ENCODE measurements around the gene OR10K2. TPM values are rescaled to one million over a fixed set of nuclear protein-coding genes. Genes with fewer than 3 reads are reported as not detected.

OR10K2 gene
- total and polyA plus RNA-seq, 2 of the 4 experiments (the other 2 are of a cell fraction) = not detected

GRCh38 chr1:158390331-158390730, 35.7 kb downstream of the OR10K2 start:
- DNase-seq (no peak), ATAC-seq (ENCODE audit: low read depth) (no peak)
- H3K4ac ChIP-seq (ENCODE audit: low read depth, low read length) = no peak overlapping the region
- no peak overlapping the region for H3K27ac ChIP-seq (ENCODE audit: insufficient read depth, low read length)
- H3K9me3 ChIP-seq (ENCODE audit: control insufficient read depth, insufficient read depth, low read length) = no peaks in the 10 kb centered on the region
- H3K4me1 ChIP-seq (ENCODE audit: control insufficient read depth, insufficient read depth, low read length) = no peaks in the 10 kb centered on the region
- H4K91ac ChIP-seq (ENCODE audit: insufficient read depth, low read depth, low read length) = no peak overlapping the region
- H2BK15ac ChIP-seq (ENCODE audit: low read depth, low read length) = no peak overlapping the region
- no peak overlapping the region for H2AK5ac ChIP-seq (ENCODE audit: low read depth, low read length)
- in situ Hi-C loops (cut with MboI; ENCODE audit: low sequenced_read_pairs) = no loop called here
- H3K9ac ChIP-seq (ENCODE audit: low read depth, low read length) = no peak overlapping the region
- no peaks in the 10 kb centered on the region for H3K9me1 ChIP-seq (ENCODE audit: insufficient read depth, low read length)
- H4K5ac ChIP-seq (ENCODE audit: low read depth, low read length) = no peak overlapping the region
- H3K56ac ChIP-seq (ENCODE audit: extremely low read depth, insufficient read depth, low read length) = no peak overlapping the region
- H3K36me3 ChIP-seq (ENCODE audit: control insufficient read depth, insufficient read depth, low read length) = no peaks in the 10 kb centered on the region
- H3K79me1 ChIP-seq (ENCODE audit: low read depth in 1 of 2, low read length in 2 of 2) = no peaks in the 10 kb centered on the region
- H3K14ac ChIP-seq (replicated peaks; ENCODE audit: low read depth, low read length) = no peak overlapping the region
- H3K18ac ChIP-seq (ENCODE audit: low read depth, low read length) = no peak overlapping the region
- WGBS, 2 experiments (ENCODE audit: extremely low coverage in 2 of 2, insufficient read length in 1 of 2) = no CpG with 5 or more reads among the region's 1 CpG
- CTCF ChIA-PET = no interaction called here
- H3K4me2 ChIP-seq (ENCODE audit: low read depth, low read length) = no peak overlapping the region
- no peak overlapping the region for H2BK20ac ChIP-seq (ENCODE audit: low read depth, low read length)
- dilution Hi-C loops (cut with HindIII; ENCODE audit: low sequenced_read_pairs, unreplicated experiment) = no loop called here
- no peak overlapping the region for H2AFZ ChIP-seq (replicated peaks; ENCODE audit: low read length, poor library complexity)
- H4K20me1 ChIP-seq (ENCODE audit: insufficient read depth, low read length) = no peaks in the 10 kb centered on the region
- POLR2A ChIA-PET (ENCODE audit: unreplicated experiment) = no interaction called here
- no peaks in the 10 kb centered on the region for H3K27me3 ChIP-seq (ENCODE audit: control insufficient read depth, insufficient read depth, low read length)
- no peak overlapping the region for H4K8ac ChIP-seq (ENCODE audit: low read depth in 2 of 2, low read length in 2 of 2)
- H2BK5ac ChIP-seq (ENCODE audit: low read depth, low read length, poor library complexity, severe bottlenecking) = no peak overlapping the region
- no peak overlapping the region for H3K23ac ChIP-seq (ENCODE audit: low read depth, low read length)
- intact Hi-C loops (cut with micrococcal nuclease) = no loop called here
- BruUV-seq (replicated peaks) = no TSS peak
- no peak overlapping the region for H2AK9ac ChIP-seq (replicated peaks; ENCODE audit: low read depth, low read length, poor library complexity)
- no peak for TF ChIP-seq SMC3 (IDR thresholded peaks at IDR 0.05; ENCODE audit: low read depth, low read length)
- TF ChIP-seq CTCF (conservative IDR thresholded peaks at IDR 0.05; ENCODE audit: low read depth, low read length) = no peak
- TF ChIP-seq CEBPB (IDR thresholded peaks at IDR 0.05; ENCODE audit: low read depth, low read length) = no peak
- no peak for TF ChIP-seq CHD1 (IDR thresholded peaks at IDR 0.05; ENCODE audit: low read depth, low read length)
- no peak for TF ChIP-seq USF2 (IDR thresholded peaks at IDR 0.05; ENCODE audit: low read depth, low read length)
- no peak for TF ChIP-seq ELK1 (IDR thresholded peaks at IDR 0.05; ENCODE audit: borderline replicate concordance, low read depth, low read length)
- TF ChIP-seq BHLHE40 (IDR thresholded peaks at IDR 0.05; ENCODE audit: low read depth, low read length) = no peak
- TF ChIP-seq MAZ (IDR thresholded peaks at IDR 0.05; ENCODE audit: borderline replicate concordance, low read depth, low read length) = no peak
- no peak for TF ChIP-seq POLR2A (IDR thresholded peaks at IDR 0.05; ENCODE audit: low read depth, low read length)
- no peak for TF ChIP-seq MAFK (IDR thresholded peaks at IDR 0.05; ENCODE audit: low read depth, low read length)
- no peak for TF ChIP-seq RFX5 (IDR thresholded peaks at IDR 0.05; ENCODE audit: low read depth, low read length)
- TF ChIP-seq RCOR1 (IDR thresholded peaks at IDR 0.05; ENCODE audit: insufficient replicate concordance, low read length) = no peak
- no peak overlapping the region for H3K4me3 ChIP-seq (ENCODE audit: insufficient read depth, low read depth, low read length)
- H2BK120ac ChIP-seq (ENCODE audit: low read depth, low read length) = no peak overlapping the region

Data from IMR-90 (cell line).